Brain microvascular endothelial cell (primary cell): Measurements from ENCODE around the gene RASSF9.

Experiments used
- DNase-seq: peaks from one replicate; pipeline ENCODE4 v3.0.0-alpha.2; 2020
- H3K27ac ChIP-seq: fragments of 250-450 bp; sonication (Bioruptor Pico); 2 replicates; pipeline ENCODE4 v1.5.1; 2020; ENCODE audit warnings: mild to moderate bottlenecking, moderate library complexity
- H3K27me3 ChIP-seq: fragments of 250-450 bp; sonication (Bioruptor Pico); replicated peaks from 2 replicates; pipeline ENCODE4 v1.5.1; 2020; ENCODE audit warnings: mild to moderate bottlenecking
- H3K36me3 ChIP-seq: fragments of 250-450 bp; sonication (Bioruptor Pico); replicated peaks from 2 replicates; pipeline ENCODE4 v1.5.1; 2020; ENCODE audit warnings: mild to moderate bottlenecking
- H3K4me3 ChIP-seq: 2 replicates; pipeline ENCODE4 v1.5.1; 2011; ENCODE audit warnings: low read depth, mild to moderate bottlenecking, control low read depth, low read length, moderate library complexity
- in situ Hi-C: cut with HindIII; loops from 2 replicates; pipeline ENCODE4 v1.10.0; 2017; ENCODE audit warnings: low sequenced_read_pairs, low pct_ligation_motif_present
- TF ChIP-seq, protein P1 (sequence below): IDR thresholded peaks from 2 replicates; pipeline ENCODE4 v1.5.1; 2011; ENCODE audit warnings: low read depth, mild to moderate bottlenecking, moderate library complexity, low read length, control low read depth, inconsistent platforms; ENCODE audit errors: missing control alignments

RASSF9 gene

GRCh38 chr12:85843606-85844310, 7.5 kb upstream of the RASSF9 start:
- TF ChIP-seq, protein P1, sequence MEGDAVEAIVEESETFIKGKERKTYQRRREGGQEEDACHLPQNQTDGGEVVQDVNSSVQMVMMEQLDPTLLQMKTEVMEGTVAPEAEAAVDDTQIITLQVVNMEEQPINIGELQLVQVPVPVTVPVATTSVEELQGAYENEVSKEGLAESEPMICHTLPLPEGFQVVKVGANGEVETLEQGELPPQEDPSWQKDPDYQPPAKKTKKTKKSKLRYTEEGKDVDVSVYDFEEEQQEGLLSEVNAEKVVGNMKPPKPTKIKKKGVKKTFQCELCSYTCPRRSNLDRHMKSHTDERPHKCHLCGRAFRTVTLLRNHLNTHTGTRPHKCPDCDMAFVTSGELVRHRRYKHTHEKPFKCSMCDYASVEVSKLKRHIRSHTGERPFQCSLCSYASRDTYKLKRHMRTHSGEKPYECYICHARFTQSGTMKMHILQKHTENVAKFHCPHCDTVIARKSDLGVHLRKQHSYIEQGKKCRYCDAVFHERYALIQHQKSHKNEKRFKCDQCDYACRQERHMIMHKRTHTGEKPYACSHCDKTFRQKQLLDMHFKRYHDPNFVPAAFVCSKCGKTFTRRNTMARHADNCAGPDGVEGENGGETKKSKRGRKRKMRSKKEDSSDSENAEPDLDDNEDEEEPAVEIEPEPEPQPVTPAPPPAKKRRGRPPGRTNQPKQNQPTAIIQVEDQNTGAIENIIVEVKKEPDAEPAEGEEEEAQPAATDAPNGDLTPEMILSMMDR: no peak
- Histone ChIP-seq H3K36me3 (no peaks in the 10 kb centered on the region), H3K4me3 (no peak overlapping the region), H3K27me3 (no peaks in the 10 kb centered on the region), H3K27ac (no peak overlapping the region)
- in situ Hi-C loops: no loop called here
- DNase-seq: no peak

- H3K4me3 ChIP-seq: peak overlapping the region; percentile 59
- H3K27ac ChIP-seq: peak overlapping the region; percentile 56
- H3K27me3 ChIP-seq: no peaks in the 10 kb centered on the region
- TF ChIP-seq, protein P1: no peak
- in situ Hi-C loops: no loop called here
- no peaks in the 10 kb centered on the region for H3K36me3 ChIP-seq
- DNase-seq: no peak
Observed at GRCh38 chr12:85835426-85836196, 598 bp downstream of the RASSF9 start.

GRCh38 chr12:85834378-85834777, 1.8 kb downstream of the RASSF9 start:
- Histone ChIP-seq H3K4me3 (no peak overlapping the region), H3K27ac (no peak overlapping the region), H3K36me3 (no peaks in the 10 kb centered on the region), H3K27me3 (no peaks in the 10 kb centered on the region)
- in situ Hi-C loops: no loop called here
- TF ChIP-seq, protein P1: no peak
- no peak for DNase-seq

GRCh38 chr12:85833579-85833978, 2.6 kb downstream of the RASSF9 start:
- in situ Hi-C loops: no loop called here
- Histone ChIP-seq H3K27me3 (no peaks in the 10 kb centered on the region), H3K27ac (no peak overlapping the region), H3K4me3 (no peak overlapping the region), H3K36me3 (no peaks in the 10 kb centered on the region)
- TF ChIP-seq, protein P1: no peak
- DNase-seq: no peak

DNA sequence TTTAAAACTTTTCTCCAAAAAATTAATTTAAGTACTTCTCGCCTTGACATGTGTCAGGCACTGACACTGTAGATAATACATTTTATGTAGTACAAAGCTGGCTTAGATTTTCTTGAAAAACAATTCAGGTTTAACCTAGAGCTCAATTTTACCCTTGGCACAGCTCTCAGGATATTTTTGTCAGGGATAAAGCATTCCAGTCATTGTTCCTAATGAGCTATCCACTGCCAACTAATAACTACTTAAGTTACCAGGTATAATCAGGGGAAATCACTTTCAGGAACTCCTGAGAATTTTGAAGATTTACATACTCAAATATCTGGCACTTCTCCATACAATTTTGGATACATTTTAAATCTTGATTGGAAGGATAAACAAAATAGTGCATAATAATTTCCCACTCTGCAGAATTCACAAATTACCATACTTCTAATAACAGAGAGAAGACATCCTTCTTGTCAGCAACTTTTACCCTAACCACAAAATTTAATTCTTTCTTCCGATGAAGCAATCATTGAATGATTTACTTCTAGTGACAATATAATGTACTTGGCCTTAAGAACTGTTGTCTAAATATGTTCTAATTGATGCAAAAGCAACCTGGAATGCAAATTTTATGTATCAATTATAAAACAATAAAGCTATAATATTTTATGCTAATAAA, 4.8 kb downstream of the RASSF9 start:
- no peak for DNase-seq

More for the DNA sequence above, 4.8 kb downstream of the RASSF9 start:
- Histone ChIP-seq H3K27me3 (no peaks in the 10 kb centered on the region), H3K27ac (no peak overlapping the region), H3K36me3 (no peaks in the 10 kb centered on the region), H3K4me3 (no peak overlapping the region)
- TF ChIP-seq, protein P1: no peak
- in situ Hi-C loops: no loop called here
